Tibial nerve (tissue), 4 donors: Measurements from ENCODE around the gene GNG7. TPM values are rescaled to one million over a fixed set of nuclear protein-coding genes. Genes with fewer than 3 reads are reported as not detected.
A peak's percentile ranks its signal among the peaks of the same experiment; 100 is the strongest.
"Not testable (repeated sequence)": the region's sequence is repeated elsewhere in the genome, so short reads cannot be mapped to it uniquely, and the experiment has no call there.

ENCODE experiments used
- DNase-seq, 2 donors: peaks; one replicate each; pipeline ENCODE4 v3.0.0-alpha.2; 2019; ENCODE audit warnings: low spot score in 2 of 2
- H3K27ac ChIP-seq, 4 donors: fragments of 200-600 bp; sonication (generic) in 3 of 4; one replicate each; pipeline ENCODE4 v1.5.1; 2017 to 2019; ENCODE audit warnings: mild to moderate bottlenecking in 1 of 4
- H3K27me3 ChIP-seq, 2 donors: fragments of 200-600 bp; sonication (generic) in 1 of 2; one replicate each; pipeline versions ENCODE4 v1.5.1 to v1.6.0; 2017 to 2019
- H3K36me3 ChIP-seq, 3 donors: fragments of 200-600 bp; sonication (generic); one replicate each; pipeline ENCODE4 v1.5.1; 2018 to 2019
- H3K4me1 ChIP-seq, 4 donors: fragments of 200-600 bp; sonication (generic) in 3 of 4; one replicate each; pipeline ENCODE4 v1.5.1; 2017 to 2019
- H3K4me3 ChIP-seq, 4 donors: fragments of 200-600 bp; sonication (generic) in 3 of 4; one replicate each; pipeline ENCODE4 v1.5.1; 2017 to 2019; ENCODE audit warnings: mild to moderate bottlenecking in 1 of 4, moderate library complexity in 1 of 4
- H3K9me3 ChIP-seq, 4 donors: fragments of 200-600 bp; sonication (generic) in 3 of 4; one replicate each; pipeline ENCODE4 v1.5.1; 2017 to 2019
- CTCF ChIP-seq, 5 experiments: fragments of 200-600 bp in 3 of 5; fragments of 450-650 bp in 2 of 5; sonication (generic) in 3 of 5; IDR thresholded peaks; one replicate each; pipeline ENCODE4 v1.5.1; 2016 to 2019; ENCODE audit warnings: antibody characterized with exemption in 5 of 5, mild to moderate bottlenecking in 3 of 5, moderate library complexity in 2 of 5
- EP300 ChIP-seq, 2 donors: sonication (generic); formaldehyde crosslinking; IDR thresholded peaks; one replicate each; pipeline ENCODE4 v1.6.1; 2017; ENCODE audit warnings: antibody characterized with exemption in 2 of 2, mild to moderate bottlenecking in 1 of 2
- POLR2A ChIP-seq, 2 donors: fragments of 450-650 bp; IDR thresholded peaks; one replicate each; pipeline ENCODE4 v1.6.1; 2017; ENCODE audit warnings: antibody characterized with exemption in 2 of 2, mild to moderate bottlenecking in 2 of 2, moderate library complexity in 2 of 2
- WGBS, 2 donors: methylation state at CpG; one replicate each; pipeline ENCODE4 v1.1.5; 2018; 5-methylcytosine and 5-hydroxymethylcytosine counted together
- total RNA-seq, 4 donors: library from RNA; depleted of rRNA; stranded (reverse); fragments of >200 nt; gene quantifications; one replicate each; pipeline ENCODE4 v1.1.0, GENCODE V29; 2016

The GNG7 gene
- total RNA-seq, 4 donors from 2014 or later = 2.6 to 5.3 (median 3.5) TPM

- H3K27me3 ChIP-seq = no peaks in the 10 kb centered on the region
- no peaks in the 10 kb centered on the region for H3K9me3 ChIP-seq
- no peak overlapping the region for H3K4me3 ChIP-seq
- no peaks in the 10 kb centered on the region for H3K36me3 ChIP-seq
- peak overlapping the region in 1 of 4 donors; percentile 26 for H3K27ac ChIP-seq
- peaks cover 0 to 38% (median 16%) of the 10 kb centered on the region in 4 donors for H3K4me1 ChIP-seq
- no peak for DNase-seq
- TF ChIP-seq CTCF (IDR thresholded peaks at IDR 0.05) = no peak
- TF ChIP-seq EP300 (IDR thresholded peaks at IDR 0.05) = no peak
- no peak for TF ChIP-seq POLR2A (IDR thresholded peaks at IDR 0.05)
- WGBS, 2 donors = 80 to 81% methylated on average over 18 to 19 of the region's 19 CpGs
Observed at GRCh38 chr19:2573916-2574315, 128.6 kb downstream of the GNG7 start.

GRCh38 chr19:2572152-2572551 lies 130.3 kb downstream of the GNG7 start:
- H3K27me3 ChIP-seq, H3K36me3 ChIP-seq, H3K9me3 ChIP-seq, DNase-seq, H3K27ac ChIP-seq, H3K4me3 ChIP-seq: not testable (repeated sequence)
- peaks cover 0 to 28% (median 2%) of the 10 kb centered on the region in 4 donors for H3K4me1 ChIP-seq
- 86 to 90% methylated on average over 12 of the region's 12 CpGs for WGBS, 2 donors

GRCh38 chr19:2569596-2570465 lies 132.7 kb downstream of the GNG7 start:
- Histone ChIP-seq H3K4me3 (no peak overlapping the region), H3K27ac (no peak overlapping the region), H3K9me3 (no peaks in the 10 kb centered on the region), H3K4me1 (peaks cover 0 to 8% (median 0%) of the 10 kb centered on the region in 4 donors), H3K27me3 (no peaks in the 10 kb centered on the region), H3K36me3 (no peaks in the 10 kb centered on the region)
- TF ChIP-seq CTCF (IDR thresholded peaks at IDR 0.05) = no peak
- TF ChIP-seq EP300 (IDR thresholded peaks at IDR 0.05) = no peak
- no peak for TF ChIP-seq POLR2A (IDR thresholded peaks at IDR 0.05)
- 79 to 82% methylated on average over 19 to 21 of the region's 21 CpGs for whole genome bisulfite sequencing, 2 donors
- no peak for DNase-seq

GRCh38 chr19:2567996-2568395 lies 134.5 kb downstream of the GNG7 start:
- H3K9me3 ChIP-seq = no peaks in the 10 kb centered on the region
- no peak overlapping the region for H3K27ac ChIP-seq
- H3K36me3 ChIP-seq = no peaks in the 10 kb centered on the region
- H3K4me1 ChIP-seq = peaks cover 0 to 8% (median 0%) of the 10 kb centered on the region in 4 donors
- H3K27me3 ChIP-seq = no peaks in the 10 kb centered on the region
- TF ChIP-seq POLR2A (IDR thresholded peaks at IDR 0.05) (no peak), CTCF (IDR thresholded peaks at IDR 0.05) (no peak), EP300 (IDR thresholded peaks at IDR 0.05) (no peak)
- 61 to 70% methylated on average over 6 of the region's 6 CpGs for WGBS, 2 donors
- DNase-seq = no peak
- no peak overlapping the region for H3K4me3 ChIP-seq

GRCh38 chr19:2567580-2567979 lies 134.9 kb downstream of the GNG7 start:
- no peaks in the 10 kb centered on the region for H3K36me3 ChIP-seq
- H3K27ac ChIP-seq = peak overlapping the region in 2 of 4 donors; percentile 25 to 59
- peaks cover 0 to 8% (median 0%) of the 10 kb centered on the region in 4 donors for H3K4me1 ChIP-seq
- no peaks in the 10 kb centered on the region for H3K27me3 ChIP-seq
- WGBS, 2 donors = 61 to 68% methylated on average over 12 to 17 of the region's 17 CpGs
- DNase-seq = peak in 1 of 2 donors; percentile 61
- no peaks in the 10 kb centered on the region for H3K9me3 ChIP-seq
- TF ChIP-seq CTCF (IDR thresholded peaks at IDR 0.05) (no peak), EP300 (IDR thresholded peaks at IDR 0.05) (peak; percentile 56 to 82)
- H3K4me3 ChIP-seq = no peak overlapping the region

GRCh38 chr19:2563546-2563945 lies 138.9 kb downstream of the GNG7 start:
- not testable (repeated sequence) for H3K27ac ChIP-seq, H3K9me3 ChIP-seq, H3K4me3 ChIP-seq, H3K36me3 ChIP-seq, H3K4me1 ChIP-seq, DNase-seq, H3K27me3 ChIP-seq
- WGBS, 2 donors = 87 to 88% methylated on average over 9 of the region's 9 CpGs
